Fibroblast of upper back skin (primary cell): ENCODE data around the gene NR1D2.
"Not testable (repeated sequence)": the region's sequence is repeated elsewhere in the genome, so short reads cannot be mapped to it uniquely, and the experiment has no call there.

Source experiments
- DNase-seq: peaks from one replicate; pipeline ENCODE4 v3.0.0-alpha.2; 2013

The NR1D2 gene

DNA sequence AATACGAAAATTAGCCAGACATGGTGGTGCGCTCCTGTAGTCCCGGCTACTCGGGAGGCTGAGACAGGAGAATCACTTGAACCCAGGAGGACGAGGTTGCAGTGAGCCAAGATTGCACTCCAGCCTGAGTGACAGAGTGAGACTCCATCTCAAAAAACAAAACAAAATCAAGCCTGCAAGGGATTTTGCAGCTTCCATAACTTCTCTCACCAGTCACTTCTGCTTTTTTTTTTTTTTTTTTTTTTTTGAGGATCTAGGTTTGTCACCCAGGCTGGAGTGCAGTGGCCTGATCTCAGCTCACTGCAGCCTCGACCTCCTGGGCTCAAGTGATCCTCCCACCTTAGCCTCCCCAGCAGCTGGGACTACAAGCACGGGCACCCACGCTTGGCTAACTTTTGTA lies 65.7 kb downstream of the NR1D2 start:
- DNase-seq, result not testable (repeated sequence)

DNA sequence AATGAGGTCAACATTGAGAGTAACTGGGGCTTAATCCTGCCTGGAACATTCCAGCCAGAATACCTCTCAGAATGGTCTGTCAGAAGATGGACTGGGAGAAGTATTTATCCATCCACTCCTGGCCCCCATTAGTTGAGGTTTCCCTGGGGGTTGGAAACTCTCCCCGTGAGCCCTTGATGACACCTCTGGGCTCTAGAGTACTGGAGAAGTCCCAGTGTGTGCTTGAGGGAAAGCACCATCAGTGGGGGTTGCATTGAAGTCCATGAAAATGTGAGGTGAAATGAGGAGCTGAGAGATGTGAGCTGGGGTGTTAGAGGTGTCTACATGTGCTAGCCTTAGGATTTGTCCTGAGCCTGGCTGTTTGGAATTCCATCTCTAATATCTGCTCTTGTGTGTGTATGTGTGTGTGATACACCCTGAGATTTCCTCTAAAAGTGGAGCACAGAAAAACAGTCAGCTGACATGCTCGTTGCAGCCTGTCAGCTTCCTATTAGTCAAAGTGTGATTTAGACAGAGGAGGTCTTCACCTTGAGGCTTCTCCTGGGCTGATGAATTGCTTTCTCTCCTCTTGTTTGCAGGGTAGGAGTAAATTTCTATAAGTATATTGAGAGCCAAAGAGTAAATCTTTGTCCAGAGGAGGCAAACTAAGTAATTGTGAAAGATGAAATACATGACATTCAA lies 67.6 kb downstream of the NR1D2 start:
- no peak for DNase-seq

- DNase-seq, result no peak
These were observed 72.2 kb downstream of the NR1D2 start for GRCh38 chr3:24017305-24017704.

DNA sequence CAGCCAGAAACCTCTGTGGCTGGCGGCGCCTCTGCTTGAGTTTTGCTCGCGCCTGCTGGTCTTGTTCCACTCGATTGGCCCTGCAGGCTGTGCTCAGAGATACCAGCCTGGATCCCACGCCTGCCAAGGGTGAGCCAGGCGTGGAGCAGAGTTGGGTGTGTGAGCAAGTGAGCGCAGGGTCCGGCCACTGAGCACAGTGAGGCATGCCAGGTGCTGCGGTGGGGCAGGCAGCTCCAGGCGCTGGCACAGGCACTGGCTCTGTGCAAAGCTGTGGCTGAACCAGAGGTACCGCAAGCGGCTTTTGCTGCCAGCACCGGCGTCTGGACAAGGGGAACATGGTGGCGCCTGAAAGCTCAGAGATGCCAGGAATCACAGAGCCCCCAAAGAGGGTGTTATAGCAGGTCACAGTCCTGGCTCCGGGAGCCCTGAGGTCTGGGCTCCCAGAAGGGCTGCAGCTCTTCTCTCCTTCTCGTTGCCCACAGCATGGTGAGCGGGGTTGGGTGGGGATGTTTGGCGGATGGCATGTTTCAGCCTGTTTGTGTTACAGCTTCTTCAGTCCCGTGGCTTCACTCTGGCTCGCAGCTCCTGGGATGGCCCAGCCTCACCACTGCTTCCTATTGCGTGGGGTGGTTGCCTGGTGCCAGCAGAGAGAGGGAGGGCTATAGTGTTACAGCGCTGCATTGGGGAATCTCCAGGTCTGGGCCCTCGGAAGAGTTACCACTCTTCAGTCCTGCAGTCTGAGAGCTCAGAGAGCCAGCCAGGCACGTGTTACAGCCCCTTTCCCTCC lies 73.9 kb downstream of the NR1D2 start:
- no peak for DNase-seq

GRCh38 chr3:24019585-24019984 lies 74.5 kb downstream of the NR1D2 start:
- DNase-seq, result no peak

- DNase-seq, result no peak
These were observed 75.1 kb downstream of the NR1D2 start for GRCh38 chr3:24020036-24020691.

- DNase-seq, result no peak
These were observed 78.1 kb downstream of the NR1D2 start for GRCh38 chr3:24023197-24023596.

GRCh38 chr3:24025805-24026204 lies 80.7 kb downstream of the NR1D2 start:
- no peak for DNase-seq

- not testable (repeated sequence) for DNase-seq
These were observed 81.6 kb downstream of the NR1D2 start for GRCh38 chr3:24026665-24027064.

DNA sequence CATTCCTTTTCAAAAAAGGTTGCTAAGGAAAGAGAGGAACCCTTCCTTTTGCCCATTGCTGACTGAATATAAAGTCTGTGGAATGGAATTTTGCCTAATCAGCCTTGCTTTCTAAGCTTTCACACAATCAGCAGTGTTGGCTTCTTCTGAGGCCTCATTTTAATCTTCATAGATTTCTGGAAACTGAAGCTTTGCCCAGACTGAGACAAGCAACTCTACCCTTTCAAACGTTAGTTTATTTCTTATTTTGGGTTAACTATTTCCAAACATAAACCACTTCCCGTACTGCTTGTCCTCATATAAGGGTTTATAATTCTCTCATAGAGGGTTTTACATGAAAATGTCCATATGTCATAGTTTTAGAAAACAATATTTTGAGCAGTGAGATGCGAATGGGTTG lies 82.9 kb downstream of the NR1D2 start:
- no peak for DNase-seq
